GM21423 (cell line): ENCODE measurements around the gene RPS6KA1.
A peak's percentile ranks its signal among the peaks of the same experiment; 100 is the strongest.
"Not testable (repeated sequence)": the region's sequence is repeated elsewhere in the genome, so short reads cannot be mapped to it uniquely, and the experiment has no call there.

ENCODE experiments used
- ATAC-seq: cut with Tn5 transposase; IDR thresholded peaks from one replicate; pipeline ENCODE4 v1.9.1; 2021; ENCODE audit warnings: mild to moderate bottlenecking, moderate library complexity; ENCODE audit not compliant: unreplicated experiment

Gene RPS6KA1

DNA sequence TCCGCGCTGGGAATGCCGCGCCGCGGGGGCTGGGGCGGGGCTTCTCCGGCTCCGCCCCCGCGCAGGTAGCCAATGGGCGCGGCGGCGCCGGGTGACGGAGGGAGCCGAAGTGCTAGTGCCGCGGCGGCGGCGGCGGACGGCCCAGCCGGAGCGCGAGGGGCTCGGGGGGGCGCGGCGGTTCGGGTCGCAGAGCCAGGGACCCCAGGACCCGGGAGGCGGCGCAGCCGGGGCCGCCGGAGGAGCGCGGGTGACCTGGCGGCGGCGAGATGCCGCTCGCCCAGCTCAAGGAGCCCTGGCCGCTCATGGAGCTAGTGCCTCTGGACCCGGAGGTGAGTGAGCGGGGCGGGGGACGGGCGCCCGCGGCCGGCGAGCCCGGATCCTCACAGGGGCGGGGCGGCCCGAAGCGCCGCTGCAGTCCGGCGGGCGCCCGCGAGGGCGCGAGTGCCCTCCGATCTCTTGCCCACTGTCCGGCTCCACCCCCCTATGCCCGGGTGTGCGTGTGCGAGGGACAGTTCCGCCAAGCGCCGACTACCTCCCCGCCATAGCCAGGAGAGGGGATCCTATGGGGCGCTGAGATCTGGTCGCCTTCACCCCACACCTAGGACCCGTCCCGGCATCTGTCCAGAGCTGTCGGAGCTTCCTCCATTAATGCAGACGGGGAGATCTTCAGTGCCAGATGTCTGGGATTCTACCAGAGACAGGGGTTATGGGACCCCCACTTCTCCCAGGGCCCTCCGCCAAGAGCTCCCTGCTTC, at the start of gene RPS6KA1:
Gene RPS6KA1 (plus strand): TSS at position 107 of the 755 bp plus-strand sequence. CDS start 160 bp downstream, at position 267.
- ATAC-seq = peak; percentile 69

DNA sequence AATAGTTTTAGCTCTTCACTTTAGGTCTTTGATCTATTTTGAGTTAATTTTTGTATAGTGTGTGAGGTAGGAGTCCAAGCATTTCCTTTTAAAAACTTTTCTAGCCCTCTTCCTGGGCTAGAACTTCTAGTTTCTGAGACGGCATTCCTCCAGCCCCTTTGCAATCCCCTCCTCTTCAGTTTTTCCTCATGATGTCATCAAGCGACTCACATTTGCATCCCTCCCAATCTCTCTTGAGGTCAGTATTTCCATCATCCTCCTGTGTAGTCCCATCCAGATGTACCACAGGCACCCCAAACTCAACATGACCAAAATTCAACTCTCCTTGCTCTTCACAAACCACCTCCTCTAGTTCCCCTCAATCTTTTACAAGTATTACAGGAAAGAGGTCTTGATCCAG, 46.6 kb upstream of the RPS6KA1 start:
- ATAC-seq = no peak

DNA sequence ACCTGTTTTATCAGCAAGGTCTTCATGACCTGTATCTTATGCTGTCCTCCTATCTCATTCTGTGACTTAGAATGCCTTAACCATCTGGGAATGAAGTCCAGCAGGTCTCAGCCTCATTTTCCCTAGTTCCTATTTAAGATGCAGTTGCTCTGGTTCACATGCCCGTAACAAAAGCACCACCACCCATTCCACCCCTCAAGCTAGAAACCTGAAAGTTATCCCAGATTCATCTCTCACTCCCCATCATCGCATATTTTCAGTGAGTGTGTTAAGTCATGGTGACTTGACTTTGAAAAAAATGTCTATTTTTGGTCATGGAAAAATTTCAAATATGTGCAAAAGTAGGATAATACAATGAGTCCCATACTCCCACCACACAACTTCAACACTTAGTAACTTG, 45.6 kb upstream of the RPS6KA1 start:
- no peak for ATAC-seq

DNA sequence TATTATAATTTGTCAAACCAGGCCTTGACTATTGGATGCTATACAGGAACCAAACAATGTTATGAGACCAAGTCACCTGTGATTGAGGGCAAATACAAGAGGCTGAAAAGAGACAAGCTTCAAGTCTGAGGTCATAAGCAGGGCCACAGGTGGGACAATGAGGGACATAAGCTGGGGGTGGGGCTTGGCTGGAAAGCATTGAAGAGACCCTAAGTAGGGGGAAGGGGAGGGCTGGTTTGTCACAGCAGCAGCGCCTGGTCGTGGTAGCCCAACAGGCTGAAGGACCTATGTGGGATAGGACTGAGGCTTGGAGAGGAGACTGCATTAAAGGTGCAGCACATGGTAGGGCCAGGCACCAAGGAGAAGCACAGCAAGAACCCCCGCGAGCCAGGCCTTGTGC, 39.4 kb upstream of the RPS6KA1 start:
- ATAC-seq = no peak

DNA sequence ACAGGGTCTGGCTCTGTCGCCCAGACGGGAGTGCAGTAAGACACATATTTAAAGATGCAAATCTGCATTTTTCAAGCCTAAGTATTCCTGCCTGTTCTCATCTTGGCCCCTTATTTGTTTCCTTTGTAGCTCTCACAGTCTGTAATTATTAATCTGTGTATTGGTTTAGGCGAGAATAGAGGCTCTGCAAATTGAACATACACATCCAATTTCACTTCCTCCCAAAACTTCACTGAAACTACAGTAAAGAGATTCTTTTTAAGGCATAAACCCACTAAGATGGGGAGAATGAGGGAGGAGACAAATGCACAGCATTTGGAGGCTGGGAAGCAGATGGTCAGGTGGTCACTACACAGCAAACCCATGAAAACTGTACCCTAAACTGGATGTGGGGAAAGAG, 36.3 kb upstream of the RPS6KA1 start:
- ATAC-seq = no peak

DNA sequence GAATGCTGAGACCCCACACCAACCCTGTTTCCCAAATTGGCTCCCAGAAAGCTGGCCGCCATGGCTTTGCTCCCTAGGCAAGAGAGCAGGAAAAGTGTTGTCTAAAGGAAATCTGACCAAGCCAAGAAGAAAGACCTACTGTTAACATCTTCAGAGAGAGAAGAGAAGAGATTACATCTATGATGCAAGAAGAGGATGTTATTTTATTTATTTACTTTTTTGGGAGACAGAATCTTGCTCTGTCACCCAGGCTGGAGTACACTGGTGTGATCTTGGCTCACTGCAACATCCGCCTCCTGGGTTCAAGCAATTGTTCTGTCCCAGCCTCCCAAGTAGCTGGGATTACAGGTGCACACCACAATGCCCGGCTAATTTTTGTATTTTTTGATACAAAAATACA, 35.6 kb upstream of the RPS6KA1 start:
- no peak for ATAC-seq

DNA sequence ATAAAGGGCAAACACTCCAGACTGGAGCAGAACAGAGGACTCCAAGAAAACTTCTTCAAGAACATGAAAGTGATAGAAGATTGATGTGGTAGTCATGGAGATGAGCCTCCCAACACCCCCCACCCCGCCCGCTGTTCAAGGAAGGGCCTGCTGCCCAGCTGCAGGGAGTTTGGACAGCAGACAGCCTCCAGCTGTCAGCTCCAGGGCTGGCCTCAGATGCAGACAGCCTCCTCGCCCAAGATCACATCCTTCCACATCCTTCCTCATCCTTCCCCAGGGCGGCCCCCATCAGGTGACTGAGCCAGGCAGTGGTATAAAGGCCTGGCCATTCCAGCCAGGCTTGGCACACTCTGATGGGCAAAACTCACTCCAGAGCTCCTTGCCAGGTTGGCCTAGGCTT, 32.7 kb upstream of the RPS6KA1 start:
- no peak for ATAC-seq

DNA sequence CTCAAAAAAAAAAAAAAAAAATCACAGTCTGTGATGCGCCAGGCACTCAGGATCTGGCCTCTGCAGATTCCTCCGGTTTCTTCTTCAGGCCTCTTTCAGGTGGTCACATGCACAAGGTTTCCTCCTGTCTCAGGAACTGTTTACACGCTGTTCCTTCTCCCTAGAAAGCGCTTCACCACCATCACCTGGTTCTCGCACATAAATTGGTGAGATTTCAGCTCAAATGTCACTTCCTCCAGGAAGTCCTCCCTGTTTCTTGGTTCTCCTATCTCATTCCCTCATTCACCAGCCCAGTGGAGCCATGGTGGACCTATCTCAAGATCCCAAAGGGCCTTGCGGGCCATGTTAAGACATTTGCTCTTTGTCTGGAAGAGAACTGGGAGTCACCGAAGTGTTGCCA, 30.7 kb upstream of the RPS6KA1 start:
- no peak for ATAC-seq

DNA sequence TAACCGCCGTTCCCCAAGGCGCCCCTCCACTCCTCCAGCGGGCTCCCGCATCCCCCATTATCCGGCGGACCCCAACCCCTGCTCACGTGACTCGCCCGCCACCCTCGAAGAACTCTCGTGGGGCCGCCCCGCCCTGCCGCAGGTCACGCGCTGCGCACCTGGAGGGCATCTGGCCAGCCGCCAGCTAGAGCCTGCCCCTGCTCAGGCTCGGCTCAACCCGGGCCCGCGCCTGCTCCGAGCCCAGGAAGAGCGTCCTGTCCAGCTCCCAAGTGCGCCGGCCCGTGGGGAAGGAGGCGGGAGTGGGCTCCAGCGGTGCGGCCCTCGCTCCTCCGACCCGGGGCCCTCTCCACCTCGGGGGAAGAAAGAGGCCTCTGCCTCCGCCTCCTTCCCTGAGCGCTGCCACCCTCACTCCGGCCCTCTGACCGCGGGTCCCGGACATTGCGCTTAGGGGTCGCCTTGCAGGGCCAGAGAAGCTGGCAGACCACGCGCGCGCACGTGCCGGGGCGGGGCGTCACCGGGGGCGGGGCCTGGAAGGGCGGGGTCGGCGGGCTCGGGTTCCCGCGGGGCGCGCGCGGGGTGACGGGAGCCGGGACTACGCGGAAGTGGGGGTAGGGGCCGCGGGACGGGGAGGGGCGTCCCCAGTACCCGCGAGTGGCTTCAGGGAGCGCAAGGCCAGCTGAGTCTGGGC, 28.9 kb upstream of the RPS6KA1 start:
- ATAC-seq = peak; percentile 62

DNA sequence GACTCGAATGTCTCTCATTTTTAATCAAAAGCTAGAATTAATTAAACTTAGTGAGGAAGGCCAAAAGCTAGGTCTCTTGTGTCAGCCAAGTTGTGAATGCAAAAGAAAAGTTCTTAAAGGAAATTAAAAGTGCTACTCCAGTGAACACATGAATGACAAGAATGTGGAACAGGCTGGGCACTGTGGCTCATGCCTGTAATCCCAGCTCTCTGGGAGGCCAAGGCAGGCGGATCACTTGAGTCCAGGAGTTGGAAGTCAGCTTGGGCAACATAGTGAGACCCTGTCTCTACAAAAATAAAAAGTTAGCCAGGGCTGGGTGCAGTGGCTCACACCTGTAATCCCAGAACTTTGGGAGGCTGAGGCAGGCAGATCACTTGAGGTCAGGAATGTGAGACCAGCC, 18.9 kb upstream of the RPS6KA1 start:
- not testable (repeated sequence) for ATAC-seq

DNA sequence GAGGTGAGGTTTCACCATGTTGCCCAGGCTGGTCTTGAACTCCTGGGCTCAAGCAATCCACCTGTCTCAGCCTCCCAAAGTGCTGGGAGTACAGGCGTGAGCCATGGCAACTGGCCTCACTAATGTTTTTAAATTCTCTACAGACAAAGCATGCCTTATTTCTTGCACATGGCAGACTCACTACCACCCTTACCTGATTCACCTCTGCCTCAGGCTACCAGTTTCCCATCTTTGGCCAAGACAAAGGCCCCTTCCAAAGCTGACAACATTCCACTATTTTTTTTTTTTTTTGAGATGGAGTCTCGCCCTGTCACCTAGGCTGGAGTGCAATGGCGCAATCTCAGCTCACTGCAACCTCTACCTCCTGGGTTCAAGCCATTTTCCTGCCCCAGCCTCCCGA, 13.7 kb upstream of the RPS6KA1 start:
- ATAC-seq = not testable (repeated sequence)

DNA sequence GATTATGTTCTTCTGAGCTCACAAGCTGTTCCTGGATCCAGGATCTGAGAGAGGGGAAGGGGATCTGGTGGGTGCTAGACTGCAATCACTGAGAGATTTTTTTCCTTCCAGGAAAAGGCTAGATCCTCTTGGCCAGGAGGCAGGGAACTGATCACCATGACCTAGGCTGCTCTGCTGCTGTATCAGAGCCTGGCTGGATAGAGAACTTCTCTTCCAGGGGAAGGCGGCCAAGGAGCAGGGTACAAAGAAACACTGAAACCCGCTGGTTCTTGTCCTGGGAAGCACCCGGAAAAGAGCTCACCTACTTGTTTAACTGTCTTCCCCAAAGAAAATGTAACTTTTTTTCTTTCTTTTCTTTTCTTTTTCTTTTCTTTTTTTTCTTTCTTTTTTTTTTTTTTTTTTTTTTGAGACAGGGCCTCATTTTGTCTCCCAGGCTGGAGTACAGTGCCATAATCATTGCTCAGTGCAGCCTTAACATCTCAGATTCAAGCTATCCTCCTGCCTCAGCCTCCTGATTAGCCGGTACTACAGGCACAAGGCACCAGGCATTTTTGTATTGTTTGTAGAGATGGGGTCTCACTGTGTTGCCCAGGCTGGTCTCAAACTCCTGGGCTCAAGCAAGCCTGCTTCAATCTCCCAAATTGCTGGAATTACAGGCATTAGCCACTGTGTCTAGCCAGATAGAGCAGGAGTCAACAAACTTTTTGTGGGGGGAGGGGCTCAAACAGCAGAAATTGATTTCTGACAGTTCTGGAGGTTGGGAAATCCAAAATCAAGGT, 12.4 kb upstream of the RPS6KA1 start:
- no peak for ATAC-seq

DNA sequence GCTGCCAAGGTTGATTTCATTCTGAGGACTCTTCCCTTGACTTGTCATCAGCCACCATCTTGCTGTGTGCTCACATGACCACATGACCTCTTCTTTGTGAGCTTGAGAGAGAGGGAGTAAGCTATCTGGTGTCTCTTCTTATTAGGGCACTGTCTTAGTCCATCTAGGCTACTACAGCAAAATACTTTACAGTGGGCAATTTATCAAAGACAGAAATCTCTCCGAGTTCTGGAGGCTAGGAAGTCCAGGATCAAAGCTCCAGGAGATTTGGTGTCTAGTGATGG, 11.9 kb upstream of the RPS6KA1 start:
- ATAC-seq = no peak

DNA sequence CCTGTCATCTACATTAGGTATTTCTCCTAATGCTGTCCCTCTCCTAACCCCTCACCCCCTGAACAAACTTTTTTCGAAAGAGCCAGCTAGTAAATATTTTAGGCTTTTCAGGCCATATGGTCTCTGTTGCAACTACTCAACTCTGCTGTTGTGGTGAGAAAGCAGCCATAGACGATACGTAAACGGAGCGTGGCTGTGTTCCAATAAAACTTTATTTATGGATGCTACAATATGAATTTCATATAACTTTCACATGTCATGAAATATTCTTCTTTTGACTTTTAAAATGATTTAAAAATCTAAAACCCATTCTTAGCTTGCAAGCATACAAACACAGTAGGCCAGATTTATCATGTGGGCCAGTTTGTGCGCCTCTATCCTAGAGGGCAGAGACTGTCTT, 11.2 kb upstream of the RPS6KA1 start:
- ATAC-seq = no peak

DNA sequence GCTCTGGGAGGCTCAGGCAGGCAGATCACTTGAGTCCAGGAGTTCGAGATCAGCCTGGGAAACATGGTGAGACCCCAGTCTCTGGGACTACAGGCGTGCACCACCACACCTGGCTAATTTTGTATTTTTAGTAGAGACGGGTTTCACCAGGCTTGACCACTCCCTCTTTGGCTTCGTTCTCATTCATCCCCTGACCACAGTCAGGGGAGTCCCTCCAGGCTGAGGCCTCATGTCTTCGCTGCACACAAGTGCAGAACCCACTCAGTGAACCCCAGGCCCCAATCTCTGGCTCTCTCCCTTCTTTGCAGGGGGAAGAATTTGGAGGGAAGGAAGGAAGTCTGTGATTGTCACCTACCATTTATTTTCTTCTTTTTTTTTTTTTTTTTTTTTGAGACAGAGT, 9.2 kb upstream of the RPS6KA1 start:
- ATAC-seq = no peak

DNA sequence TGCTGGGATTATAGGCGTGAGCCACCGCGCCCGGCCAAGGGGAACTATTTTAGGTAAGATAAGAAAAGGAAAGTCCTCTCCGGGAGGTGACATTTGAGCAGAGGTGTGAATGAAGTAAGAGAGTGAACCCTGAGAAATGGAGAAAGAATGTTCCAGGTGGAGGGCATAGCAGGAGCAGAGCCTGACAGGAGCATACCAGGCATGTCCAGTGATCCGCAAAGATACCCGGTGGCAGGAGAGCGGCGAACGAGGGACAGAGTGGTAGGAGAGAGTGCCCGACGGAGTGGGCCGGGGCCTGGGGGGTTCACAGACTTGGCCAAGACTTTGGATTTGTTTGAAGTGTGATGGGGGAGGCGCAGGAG, 7.9 kb upstream of the RPS6KA1 start:
- no peak for ATAC-seq

DNA sequence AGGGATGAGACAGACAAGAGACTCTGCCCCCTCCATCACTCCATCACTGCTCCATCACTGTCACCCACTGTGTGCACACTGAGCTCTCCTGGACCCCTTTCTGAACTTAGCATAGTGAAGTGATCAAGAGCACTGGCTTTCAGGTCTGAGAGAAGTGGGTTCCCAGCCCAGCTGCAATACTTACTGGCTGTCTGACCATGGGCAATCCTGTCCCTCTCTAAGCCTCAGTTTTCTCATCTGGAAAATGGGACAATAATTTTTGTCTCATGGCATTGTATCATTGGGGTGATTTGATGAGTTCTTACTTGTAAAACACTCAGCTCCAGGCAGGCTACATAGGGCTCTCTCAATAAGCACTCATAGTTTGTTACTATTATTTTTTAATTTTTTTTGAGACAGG, 7.5 kb upstream of the RPS6KA1 start:
- no peak for ATAC-seq

DNA sequence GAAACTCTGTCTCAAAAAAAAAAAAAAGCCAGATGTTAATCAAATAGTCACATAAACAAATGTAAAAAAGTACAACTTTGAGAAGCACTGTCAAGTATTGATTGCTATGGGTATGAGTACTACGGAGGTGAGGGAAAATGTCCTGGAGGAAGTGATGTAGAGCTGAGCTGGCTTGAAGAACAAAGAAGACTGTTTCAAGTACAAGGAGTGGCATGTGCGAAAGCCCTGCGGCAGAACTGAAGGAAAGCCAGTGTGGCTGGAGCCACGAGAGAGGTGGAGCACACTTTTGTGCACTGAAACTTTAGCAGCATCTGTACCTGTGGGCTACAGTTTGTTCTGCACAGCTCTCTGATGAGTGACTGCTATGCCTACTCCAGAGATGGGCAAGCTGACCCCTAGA, 5.4 kb upstream of the RPS6KA1 start:
- ATAC-seq = no peak

DNA sequence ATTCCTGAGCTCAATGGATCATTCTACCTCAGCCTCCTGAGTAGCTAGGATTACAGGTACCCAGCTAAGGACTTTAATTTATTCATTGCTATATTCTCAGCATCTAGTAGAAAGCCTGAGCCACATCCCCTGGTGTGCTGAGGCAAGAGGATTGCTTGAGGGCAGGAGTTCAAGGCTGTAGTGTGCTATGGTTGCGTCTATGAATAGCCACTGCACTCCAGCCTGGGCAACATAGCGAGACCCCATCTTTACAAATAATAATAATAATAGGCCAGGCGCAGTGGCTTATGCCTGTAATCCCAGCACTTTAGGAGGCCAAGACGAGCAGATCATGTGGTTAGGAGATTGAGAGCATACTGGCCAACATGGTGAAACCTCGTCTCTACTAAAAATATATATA, 3.3 kb upstream of the RPS6KA1 start:
- ATAC-seq = no peak

DNA sequence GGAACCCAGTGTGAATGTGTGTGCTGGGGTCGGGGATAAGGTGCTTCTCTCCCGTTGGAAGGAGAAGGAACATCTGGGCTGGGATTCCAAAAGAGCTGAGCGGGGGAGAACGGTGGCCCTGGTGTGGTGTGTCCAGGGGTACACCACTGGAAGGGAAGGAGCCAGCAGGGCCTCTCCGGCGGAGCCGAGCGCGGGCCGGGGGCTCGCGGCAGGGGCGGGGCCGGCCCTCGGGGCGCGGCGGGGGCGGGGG, 231 bp upstream of the RPS6KA1 start:
- ATAC-seq = no peak

DNA sequence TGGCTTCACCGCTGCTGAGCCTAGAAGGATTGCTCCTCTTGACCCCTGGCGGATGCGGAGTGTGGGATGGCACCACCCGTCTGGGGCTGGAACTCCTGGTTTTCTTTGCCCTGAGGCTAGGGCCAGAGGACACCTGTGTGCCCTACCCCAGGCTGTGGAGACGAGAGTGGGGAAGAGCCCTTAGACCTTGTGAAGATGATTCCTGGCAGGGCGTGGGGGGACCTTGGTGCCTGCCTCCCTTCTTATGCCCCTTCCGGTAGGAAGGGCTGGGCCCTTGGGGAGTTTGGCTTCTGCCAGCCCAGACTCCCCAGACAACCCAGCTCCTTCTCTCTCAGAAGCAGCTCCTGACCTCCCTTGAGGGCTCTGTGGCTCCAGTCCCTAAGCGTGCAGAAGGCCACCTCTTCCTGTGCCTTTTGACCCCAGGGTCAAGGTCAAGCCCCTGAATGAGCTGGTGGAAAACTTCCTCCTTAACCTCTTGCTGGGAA, 891 bp downstream of the RPS6KA1 start:
- ATAC-seq = no peak

DNA sequence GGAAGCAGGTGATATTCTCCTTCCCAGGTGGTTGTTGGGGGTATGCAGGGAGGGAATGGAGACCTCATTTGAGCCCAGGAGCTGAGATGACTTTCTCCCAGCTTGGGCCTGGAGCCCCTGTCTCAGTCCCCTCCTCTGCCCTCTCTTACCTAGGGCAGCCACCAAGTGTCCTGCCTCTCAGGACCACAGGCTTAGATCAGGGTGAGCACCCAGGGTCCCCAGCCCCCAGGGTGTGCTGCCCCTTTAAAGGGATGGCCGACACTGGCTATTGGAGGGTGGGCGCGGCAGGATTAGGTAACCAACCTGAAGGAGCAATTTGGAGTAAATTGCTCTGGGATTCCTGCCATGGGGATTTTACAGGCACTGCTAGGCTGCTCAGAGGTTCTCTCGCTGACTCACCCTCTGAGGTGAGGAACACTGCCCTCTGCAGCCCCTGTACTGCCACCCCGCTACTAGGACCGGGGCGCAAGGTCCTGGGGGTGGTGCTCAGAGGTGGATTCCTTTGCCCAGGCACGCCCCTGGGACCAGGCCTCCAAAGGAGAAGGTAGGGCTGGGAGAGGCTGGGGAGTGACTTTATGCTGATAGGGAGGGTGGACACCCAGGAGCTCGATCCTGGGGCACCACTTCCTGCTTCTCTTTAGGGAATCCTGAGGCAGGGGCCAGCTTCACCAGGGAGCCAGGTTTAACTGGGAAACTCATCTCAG, 1.5 kb downstream of the RPS6KA1 start:
- no peak for ATAC-seq
